ENCODE measurements around the gene MAGEA12.
"Not testable (repeated sequence)": the region's sequence is repeated elsewhere in the genome, so short reads cannot be mapped to it uniquely, and the experiment has no call there.

MAGEA12 gene

GRCh38 chrX:152759544-152759943 is 26.0 kb downstream of the MAGEA12 start:
- not testable (repeated sequence) for H3K27ac ChIP-seq; H3K4me3 ChIP-seq (ENCODE audit: low read depth in 1 of 2, low read length in 1 of 2); H3K27me3 ChIP-seq; H3K9me3 ChIP-seq; H3K36me3 ChIP-seq; H3K4me1 ChIP-seq (ENCODE audit: control insufficient read depth in 1 of 2, insufficient read depth in 1 of 2, low read depth in 1 of 2, low read length in 1 of 2)

GRCh38 chrX:152761582-152761981 is 28.0 kb downstream of the MAGEA12 start:
- not testable (repeated sequence) for H3K27me3 ChIP-seq; H3K4me1 ChIP-seq (ENCODE audit: control insufficient read depth in 1 of 2, insufficient read depth in 1 of 2, low read depth in 1 of 2, low read length in 1 of 2); H3K36me3 ChIP-seq; H3K9me3 ChIP-seq; H3K27ac ChIP-seq; H3K4me3 ChIP-seq (ENCODE audit: low read depth in 1 of 2, low read length in 1 of 2)

GRCh38 chrX:152766562-152766961 is 33.0 kb downstream of the MAGEA12 start:
- H3K9me3 ChIP-seq, H3K36me3 ChIP-seq: not testable (repeated sequence)

GRCh38 chrX:152769549-152770289 is 36.2 kb downstream of the MAGEA12 start, which contains the start of gene MAGEA6:
TSS of gene MAGEA6 (minus strand) at chrX:152769689. CDS start at chrX:152767650, 2,039 bp downstream.
- not testable (repeated sequence) for H3K4me1 ChIP-seq (ENCODE audit: control insufficient read depth in 1 of 2, insufficient read depth in 1 of 2, low read depth in 1 of 2, low read length in 1 of 2); H3K36me3 ChIP-seq; H3K9me3 ChIP-seq; H3K4me3 ChIP-seq (ENCODE audit: low read depth in 1 of 2, low read length in 1 of 2); H3K27me3 ChIP-seq; H3K27ac ChIP-seq

More at GRCh38 chrX:152766562-152766961, 33.0 kb downstream of the MAGEA12 start:
- H3K4me1 ChIP-seq (ENCODE audit: control insufficient read depth in 1 of 2, insufficient read depth in 1 of 2, low read depth in 1 of 2, low read length in 1 of 2); H3K27me3 ChIP-seq; H3K27ac ChIP-seq; H3K4me3 ChIP-seq (ENCODE audit: low read depth in 1 of 2, low read length in 1 of 2): not testable (repeated sequence)

GRCh38 chrX:152787062-152787461 is 53.5 kb downstream of the MAGEA12 start:
- H3K27me3 ChIP-seq; H3K4me3 ChIP-seq (ENCODE audit: low read depth in 1 of 2, low read length in 1 of 2); H3K9me3 ChIP-seq; H3K36me3 ChIP-seq; H3K4me1 ChIP-seq (ENCODE audit: control insufficient read depth in 1 of 2, insufficient read depth in 1 of 2, low read depth in 1 of 2, low read length in 1 of 2); H3K27ac ChIP-seq: not testable (repeated sequence)

Data from neutrophil (primary cell).